Activated CD8-positive, alpha-beta memory T cell treated with anti-CD3 and anti-CD28 coated beads, Interleukin-2, amount 50 U/mL, for 24 hours (primary cell): ENCODE measurements around the gene LDAH.
A peak's percentile ranks its signal among the peaks of the same experiment; 100 is the strongest.

ENCODE experiments used
- DNase-seq: peaks from one replicate; pipeline ENCODE4 v3.0.0-alpha.2; 2020; ENCODE audit errors: extremely low read depth

The LDAH gene

DNA sequence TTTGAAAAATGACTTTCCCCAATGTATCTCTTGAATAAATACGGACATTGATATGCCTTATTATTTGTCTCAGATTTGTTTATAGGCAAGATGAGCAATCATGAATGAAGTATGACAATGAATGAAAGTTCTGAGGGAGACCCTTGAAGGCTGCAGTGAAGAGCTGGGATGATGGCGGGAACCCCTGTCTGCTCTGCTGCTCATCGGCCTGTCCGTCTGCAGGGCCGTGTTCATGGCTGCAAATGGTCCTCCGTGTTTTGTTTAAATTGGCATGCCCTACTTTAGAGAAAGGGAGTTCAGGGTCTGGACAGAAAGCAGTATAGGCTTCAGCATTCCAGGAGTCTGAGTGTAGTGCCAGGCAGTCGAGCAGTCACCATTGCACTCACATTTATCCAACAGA, 170.8 kb downstream of the LDAH start:
- DNase-seq = no peak

- DNase-seq = no peak
These were observed 171.2 kb downstream of the LDAH start for GRCh38 chr2:20651731-20652099.

GRCh38 chr2:20650877-20651730, 171.8 kb downstream of the LDAH start, which contains the start of gene HS1BP3:
HS1BP3 (minus strand) TSS chr2:20651098; CDS start chr2:20651063, 35 bp downstream.
- peak; percentile 43 for DNase-seq

DNA sequence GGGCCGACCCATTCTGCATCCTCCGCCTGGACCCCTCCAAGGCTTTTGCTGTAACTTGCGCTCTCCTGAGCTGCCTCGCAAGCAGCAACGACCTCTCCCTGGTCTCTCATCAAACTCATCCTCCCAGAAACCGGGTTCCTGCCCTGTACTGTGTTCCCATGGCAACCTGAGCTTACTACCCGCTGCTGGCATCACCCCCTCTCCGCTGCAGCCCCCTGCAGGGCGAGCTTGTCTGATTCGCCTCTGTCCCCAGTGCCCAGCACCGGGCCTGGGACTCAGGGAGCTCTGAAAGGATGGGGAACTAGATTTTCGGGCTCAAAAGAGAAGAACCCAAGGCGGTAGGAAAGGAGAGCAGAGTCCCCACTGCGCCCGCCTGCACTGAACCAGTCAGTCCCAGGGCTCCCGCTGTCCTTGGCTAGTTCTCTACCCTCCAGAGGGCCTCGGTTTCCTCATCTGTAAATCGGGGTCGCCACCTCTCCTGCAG, 172.5 kb downstream of the LDAH start:
- DNase-seq = no peak

DNA sequence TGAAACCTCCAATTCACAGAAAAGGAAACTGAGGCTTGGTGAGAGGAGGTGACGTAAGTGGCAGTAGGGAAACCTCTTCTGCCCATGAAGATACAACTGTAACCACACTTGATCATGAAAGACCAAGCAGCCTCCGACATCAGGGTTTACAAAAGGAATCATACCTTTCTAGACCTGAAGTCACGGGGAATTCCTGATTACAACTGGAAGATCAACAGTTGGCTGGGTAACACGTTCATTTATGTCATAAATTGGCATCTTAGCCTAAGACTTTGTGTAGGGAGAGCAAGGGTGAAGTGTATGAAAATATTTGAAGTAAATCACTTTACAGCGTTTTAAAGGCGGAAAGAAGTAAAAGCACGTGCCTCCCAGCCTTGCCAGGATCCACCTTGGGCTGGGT, 172.9 kb downstream of the LDAH start:
- no peak for DNase-seq

DNA sequence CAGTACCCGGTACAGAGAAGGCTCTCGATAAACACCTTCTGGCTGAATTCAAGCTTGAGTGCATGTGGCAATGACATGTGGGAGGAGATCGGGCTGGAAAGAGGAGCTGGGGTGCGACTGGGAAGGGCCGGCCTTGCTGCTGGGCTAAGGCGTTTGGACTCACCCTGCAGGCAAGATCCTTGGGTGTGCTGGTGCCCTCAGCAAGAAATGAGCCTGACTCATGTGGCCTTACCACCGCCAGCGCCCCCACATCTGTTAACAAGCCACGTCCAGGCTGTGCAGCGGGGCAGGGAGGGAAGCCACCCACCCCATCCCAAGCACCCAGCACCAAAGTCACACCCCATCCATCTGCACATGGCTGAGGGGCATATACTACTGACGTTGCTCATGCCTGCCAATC, 173.3 kb downstream of the LDAH start:
- DNase-seq = no peak

DNA sequence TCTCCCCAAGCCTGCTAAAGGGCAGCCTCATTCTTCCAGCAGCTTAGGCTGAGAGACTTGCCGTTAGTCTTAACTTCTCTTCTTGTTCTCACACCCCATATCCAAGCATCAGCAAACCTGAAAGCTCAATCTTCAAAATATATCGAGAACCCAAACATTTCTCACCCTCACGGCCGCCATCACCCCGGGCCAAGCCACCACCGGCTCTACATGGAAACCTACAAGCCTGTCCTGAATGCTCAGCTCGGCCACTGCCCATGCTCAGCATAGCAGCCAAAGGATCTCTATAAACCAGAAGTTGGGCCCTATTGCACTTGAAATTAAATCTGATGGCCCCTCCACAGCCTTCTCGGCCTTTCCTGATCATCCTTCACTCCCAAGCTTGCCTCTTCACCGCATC, 174.1 kb downstream of the LDAH start:
- DNase-seq = no peak

DNA sequence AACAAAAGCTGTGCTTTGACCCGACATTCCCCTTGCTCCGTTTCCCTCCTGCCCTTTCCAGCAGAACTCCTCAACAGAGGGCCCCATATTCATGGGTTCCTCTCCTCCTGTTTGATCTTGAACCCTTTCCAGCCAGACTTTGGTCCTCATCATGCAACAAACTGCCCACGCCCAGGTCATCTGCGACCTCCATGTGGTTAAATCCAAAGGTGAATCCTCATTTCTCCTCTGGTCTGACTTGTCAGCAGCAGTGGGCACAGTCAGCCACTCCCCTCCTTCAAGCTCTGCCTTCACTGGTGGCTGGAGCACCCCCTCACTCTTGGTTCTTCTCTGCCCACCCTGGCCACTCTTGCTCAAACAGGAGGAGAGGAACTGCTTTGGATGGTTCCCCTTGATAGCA, 174.7 kb downstream of the LDAH start:
- no peak for DNase-seq

- DNase-seq = no peak
These were observed 175.2 kb downstream of the LDAH start for GRCh38 chr2:20647738-20648137.

DNA sequence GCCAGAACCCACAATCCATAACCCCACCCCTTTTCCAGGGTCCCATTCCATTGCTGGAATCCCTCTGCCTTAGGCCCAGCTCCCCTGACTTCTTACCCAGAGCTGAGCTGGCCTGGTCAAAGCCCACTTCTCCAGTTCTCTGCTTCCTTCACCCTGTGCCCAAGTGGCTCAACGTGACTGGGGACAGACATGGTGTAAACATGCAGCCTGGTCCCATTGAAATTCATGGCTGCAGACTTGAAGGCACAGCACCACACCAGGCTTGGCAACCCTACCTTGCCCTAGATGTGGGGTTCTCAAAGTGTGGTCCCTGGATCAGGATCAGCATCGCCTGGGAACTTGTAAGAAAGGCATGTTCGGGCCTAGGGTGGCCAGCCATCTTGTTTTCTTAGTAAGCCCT, 175.7 kb downstream of the LDAH start:
- no peak for DNase-seq

- no peak for DNase-seq
These were observed 176.5 kb downstream of the LDAH start for GRCh38 chr2:20646446-20646845.

- DNase-seq = no peak
These were observed 177.1 kb downstream of the LDAH start for GRCh38 chr2:20645761-20646160.

- no peak for DNase-seq
These were observed 177.6 kb downstream of the LDAH start for GRCh38 chr2:20645301-20645701.

- DNase-seq = no peak
These were observed 179.1 kb downstream of the LDAH start for GRCh38 chr2:20643826-20644225.

DNA sequence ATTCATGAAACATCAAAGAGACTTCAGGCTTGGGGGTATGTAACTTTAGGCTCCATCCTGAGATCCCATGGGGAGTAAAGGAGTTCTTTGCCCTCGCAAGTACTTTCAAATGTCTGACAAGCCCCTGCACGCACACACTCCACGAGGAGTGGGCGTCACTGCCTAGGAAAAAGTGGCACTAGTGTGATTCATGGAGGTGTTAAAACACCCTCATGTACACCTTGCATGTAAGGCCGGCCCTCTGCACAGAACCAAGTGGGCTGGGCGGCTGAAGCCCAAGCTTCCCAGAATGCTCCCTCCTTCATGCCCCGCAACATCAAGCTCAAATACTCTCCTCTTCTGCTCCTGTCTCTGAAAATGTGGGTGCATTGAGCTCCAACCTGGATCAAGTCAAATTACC, 179.8 kb downstream of the LDAH start:
- DNase-seq = no peak

DNA sequence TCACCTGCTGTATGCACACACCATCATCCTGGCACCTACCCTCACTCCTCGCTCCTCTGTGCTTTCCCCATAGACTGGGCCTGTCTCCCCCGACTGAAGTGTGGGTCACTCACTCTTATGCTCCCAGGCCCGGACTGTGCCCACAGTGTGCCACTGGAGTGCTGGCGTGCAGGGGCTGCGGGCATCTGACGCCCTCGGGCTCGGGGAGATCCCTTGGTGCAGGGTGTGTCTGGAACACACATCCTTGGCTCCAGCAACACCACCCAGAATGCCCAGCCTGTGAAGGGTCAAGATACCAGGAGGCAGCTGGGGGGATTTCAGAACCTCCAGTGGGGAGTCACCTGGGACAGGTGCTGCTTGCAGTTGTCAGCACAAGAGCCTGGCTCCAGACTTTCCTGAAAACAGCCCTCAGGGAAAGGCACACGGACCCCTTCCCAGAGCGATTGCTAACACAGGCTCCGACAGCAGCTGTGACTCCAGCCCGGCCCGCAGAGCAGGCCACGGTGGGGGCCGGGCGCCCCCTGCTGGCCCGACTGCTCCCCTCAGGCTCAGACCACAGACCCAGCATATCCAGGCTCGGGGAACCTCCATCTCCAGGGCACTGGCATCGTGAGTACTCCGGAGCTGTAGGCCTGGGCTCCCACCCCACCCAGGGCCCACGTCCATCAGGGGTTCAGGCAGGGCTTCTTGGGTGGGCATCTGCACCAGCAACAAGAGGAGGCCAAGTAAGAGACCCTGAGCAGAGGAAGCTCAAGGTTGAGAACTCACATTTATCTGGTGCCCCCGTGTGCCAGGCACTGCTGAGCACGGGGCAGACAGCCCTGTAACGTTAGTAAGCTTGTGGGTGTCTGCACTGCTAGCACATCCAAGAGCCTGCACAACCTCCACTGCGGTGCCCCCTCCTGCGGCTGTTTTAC, 180.6 kb downstream of the LDAH start:
- peak; percentile 33 for DNase-seq

DNA sequence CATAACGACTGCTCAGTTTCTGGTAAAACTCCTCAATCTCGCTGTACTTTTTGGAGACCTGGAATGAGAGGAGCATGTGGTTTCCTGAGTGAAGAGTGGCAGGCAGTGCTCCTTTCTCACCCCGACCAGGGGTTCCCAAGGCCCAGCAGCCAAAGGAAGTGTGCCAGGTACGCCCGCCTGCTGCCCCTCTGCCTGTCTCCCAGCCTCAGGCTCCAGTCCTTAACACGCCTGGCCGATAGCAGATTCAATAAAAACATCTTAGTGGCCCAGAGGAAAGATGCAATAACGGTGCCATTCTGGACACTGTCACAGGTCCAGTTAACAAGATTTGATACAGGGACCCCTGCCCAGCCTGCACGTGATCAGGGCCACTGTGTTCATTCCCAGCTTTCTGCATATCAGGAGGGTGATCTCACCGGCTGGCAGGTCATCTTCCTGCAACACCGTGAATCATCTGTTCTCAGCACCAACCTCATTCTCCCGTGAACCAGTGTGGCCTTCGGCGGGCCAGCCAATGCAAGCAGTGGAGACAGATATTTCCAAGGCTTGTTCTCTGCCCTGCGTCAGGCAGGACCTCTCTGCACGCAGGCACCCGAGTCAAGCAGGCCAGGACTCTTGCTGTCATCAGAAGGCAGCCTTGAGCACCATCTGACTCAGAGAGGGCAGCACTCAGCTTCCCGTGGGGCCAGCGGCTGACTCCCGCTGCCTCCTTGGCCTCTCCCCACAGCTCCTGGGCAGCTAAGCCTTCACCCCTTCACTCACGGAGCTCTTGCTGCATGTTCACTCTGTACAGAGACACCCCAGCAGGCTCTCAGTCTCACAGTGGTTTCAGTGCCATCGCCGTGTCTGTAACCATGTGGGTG, 181.5 kb downstream of the LDAH start:
- DNase-seq = no peak

DNA sequence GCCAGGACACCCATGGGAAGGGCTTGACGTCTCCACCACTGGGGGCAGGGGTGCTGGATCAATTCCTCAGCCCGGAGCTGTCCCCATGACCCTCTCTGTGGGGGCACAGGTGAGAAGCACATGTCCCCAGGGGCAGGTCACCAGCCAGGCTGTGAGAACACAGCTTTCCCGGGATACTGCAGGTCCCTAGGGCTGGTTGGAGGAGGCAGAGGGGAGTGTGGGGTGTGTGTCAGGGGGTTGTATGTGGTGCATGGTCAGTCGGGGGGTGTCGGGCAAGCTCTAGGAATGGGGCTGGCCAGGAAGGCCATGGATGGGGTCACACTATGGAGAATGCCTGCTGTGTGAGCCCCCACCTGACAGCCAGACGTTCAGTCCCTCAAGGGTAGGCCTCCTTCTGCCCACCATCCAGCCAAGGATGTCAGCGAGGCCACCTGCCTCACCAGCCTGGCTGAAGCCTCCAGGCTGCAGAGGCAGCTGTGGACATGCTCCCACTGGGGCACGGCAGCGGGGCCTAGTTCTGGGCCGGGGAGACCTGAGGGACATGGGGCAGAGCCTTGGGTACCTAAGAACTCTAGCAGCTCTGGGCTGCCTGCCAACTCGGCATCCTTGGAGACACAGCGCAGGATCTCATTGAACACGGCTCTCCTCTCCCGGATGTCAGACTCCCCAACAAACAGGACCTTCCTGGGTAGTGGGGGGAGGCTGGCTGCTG, 182.3 kb downstream of the LDAH start:
- no peak for DNase-seq

DNA sequence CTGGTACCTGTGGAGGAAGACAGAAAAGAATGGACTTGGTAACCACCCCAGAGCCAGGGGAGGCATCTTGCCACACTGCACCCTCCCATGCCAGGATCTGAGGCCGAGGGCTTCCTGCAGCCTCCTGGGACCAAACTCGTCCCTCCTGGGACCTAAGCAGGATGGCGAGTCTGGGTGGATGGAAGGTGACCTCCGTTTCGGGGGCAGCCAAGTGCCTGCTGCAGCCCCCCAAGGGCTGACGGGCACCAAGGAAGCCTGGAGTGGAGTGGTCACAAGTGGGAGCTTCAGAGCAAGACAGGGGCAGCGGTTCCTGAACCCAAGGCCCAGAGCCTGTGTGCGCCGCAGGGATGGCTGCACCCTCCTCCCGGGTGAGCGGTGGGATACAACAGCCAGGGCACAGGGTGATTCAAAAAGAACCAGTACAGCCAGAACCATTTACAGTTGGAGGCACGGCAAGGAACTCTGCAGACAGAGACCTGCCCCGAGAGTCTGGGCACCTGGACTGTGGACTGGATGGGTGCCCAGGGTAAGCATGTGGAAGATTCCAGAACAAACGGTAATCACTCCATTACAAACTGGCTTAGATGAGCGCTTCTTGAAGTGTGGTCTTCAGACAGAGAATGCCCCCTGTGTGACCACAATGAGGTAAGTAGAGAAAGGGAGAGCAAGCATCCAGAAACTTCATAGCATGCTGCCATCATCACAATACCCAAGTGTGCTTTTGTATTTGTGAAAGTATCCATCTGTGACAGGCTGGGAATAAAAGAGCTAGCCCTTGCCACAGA, 184.1 kb downstream of the LDAH start:
- DNase-seq = no peak

- no peak for DNase-seq
These were observed 184.9 kb downstream of the LDAH start for GRCh38 chr2:20638014-20638413.
